ENCODE results near the gene ADAMTSL1. TPM values are rescaled to one million over a fixed set of nuclear protein-coding genes. Genes with fewer than 3 reads are reported as not detected.

ADAMTSL1 gene
- polyA plus RNA-seq, 1 donor = 3.6 TPM

- 86% methylated on average over 1 of the region's 2 CpGs for WGBS (ENCODE audit: insufficient coverage, low lambda C conversion rate)
- Histone ChIP-seq H3K4me3 (ENCODE audit: low read length) (no peak overlapping the region), H3K27me3 (ENCODE audit: control insufficient read depth, insufficient read depth, low read length) (no peaks in the 10 kb centered on the region), H3K27ac (ENCODE audit: low read length) (no peak overlapping the region), H3K36me3 (ENCODE audit: control insufficient read depth, insufficient read depth, low read length) (no peaks in the 10 kb centered on the region), H3K4me1 (ENCODE audit: control insufficient read depth, insufficient read depth, low read length) (no peaks in the 10 kb centered on the region), H3K9me3 (ENCODE audit: control insufficient read depth, low read depth, low read length) (no peaks in the 10 kb centered on the region)
- no peak for DNase-seq
Observed at GRCh38 chr9:18579536-18579935, 105.6 kb downstream of the ADAMTSL1 start.

GRCh38 chr9:18580151-18580550 lies 106.2 kb downstream of the ADAMTSL1 start:
- no peaks in the 10 kb centered on the region for H3K9me3 ChIP-seq (ENCODE audit: control insufficient read depth, low read depth, low read length)
- H3K4me3 ChIP-seq (ENCODE audit: low read length) = no peak overlapping the region
- no peaks in the 10 kb centered on the region for H3K36me3 ChIP-seq (ENCODE audit: control insufficient read depth, insufficient read depth, low read length)
- WGBS (ENCODE audit: insufficient coverage, low lambda C conversion rate) = no CpG with 5 or more reads among the region's 1 CpG
- no peaks in the 10 kb centered on the region for H3K27me3 ChIP-seq (ENCODE audit: control insufficient read depth, insufficient read depth, low read length)
- DNase-seq = no peak
- H3K4me1 ChIP-seq (ENCODE audit: control insufficient read depth, insufficient read depth, low read length) = no peaks in the 10 kb centered on the region
- no peak overlapping the region for H3K27ac ChIP-seq (ENCODE audit: low read length)

GRCh38 chr9:18585996-18586395 lies 112.0 kb downstream of the ADAMTSL1 start:
- Histone ChIP-seq H3K4me1 (ENCODE audit: control insufficient read depth, insufficient read depth, low read length) (no peaks in the 10 kb centered on the region), H3K36me3 (ENCODE audit: control insufficient read depth, insufficient read depth, low read length) (no peaks in the 10 kb centered on the region), H3K4me3 (ENCODE audit: low read length) (no peak overlapping the region), H3K27ac (ENCODE audit: low read length) (no peak overlapping the region), H3K9me3 (ENCODE audit: control insufficient read depth, low read depth, low read length) (peaks cover under 1% of the 10 kb centered on the region), H3K27me3 (ENCODE audit: control insufficient read depth, insufficient read depth, low read length) (no peaks in the 10 kb centered on the region)
- no peak for DNase-seq

DNA sequence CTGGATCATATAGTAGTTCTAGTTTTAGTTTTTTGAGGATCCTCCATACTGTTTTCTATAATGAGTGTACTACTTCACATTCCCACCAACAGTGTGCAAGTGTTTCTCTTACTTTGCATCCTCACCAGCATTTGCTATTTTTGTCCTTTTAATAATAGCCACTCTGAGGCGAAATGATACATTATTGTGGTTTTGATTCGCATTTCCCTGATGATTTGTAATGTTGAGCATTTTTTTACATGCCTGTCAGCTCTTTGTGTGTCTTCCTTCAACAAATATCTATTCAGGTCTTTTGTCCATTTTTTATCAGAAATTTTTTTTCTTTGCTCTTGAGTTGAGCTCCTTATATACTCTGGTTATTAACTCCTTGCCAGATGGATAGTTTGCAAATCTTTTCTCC lies 114.0 kb downstream of the ADAMTSL1 start:
- no peak overlapping the region for H3K4me3 ChIP-seq (ENCODE audit: low read length)
- H3K9me3 ChIP-seq (ENCODE audit: control insufficient read depth, low read depth, low read length) = peaks cover 4% of the 10 kb centered on the region
- H3K36me3 ChIP-seq (ENCODE audit: control insufficient read depth, insufficient read depth, low read length) = no peaks in the 10 kb centered on the region
- 93% methylated on average over 2 of the region's 2 CpGs for WGBS (ENCODE audit: insufficient coverage, low lambda C conversion rate)
- H3K4me1 ChIP-seq (ENCODE audit: control insufficient read depth, insufficient read depth, low read length) = no peaks in the 10 kb centered on the region
- no peaks in the 10 kb centered on the region for H3K27me3 ChIP-seq (ENCODE audit: control insufficient read depth, insufficient read depth, low read length)
- no peak for DNase-seq
- no peak overlapping the region for H3K27ac ChIP-seq (ENCODE audit: low read length)

GRCh38 chr9:18591261-18591660 lies 117.3 kb downstream of the ADAMTSL1 start:
- H3K4me1 ChIP-seq (ENCODE audit: control insufficient read depth, insufficient read depth, low read length) = no peaks in the 10 kb centered on the region
- H3K27ac ChIP-seq (ENCODE audit: low read length) = no peak overlapping the region
- peaks cover 4% of the 10 kb centered on the region for H3K9me3 ChIP-seq (ENCODE audit: control insufficient read depth, low read depth, low read length)
- 100% methylated on average over 2 of the region's 2 CpGs for WGBS (ENCODE audit: insufficient coverage, low lambda C conversion rate)
- H3K4me3 ChIP-seq (ENCODE audit: low read length) = no peak overlapping the region
- H3K36me3 ChIP-seq (ENCODE audit: control insufficient read depth, insufficient read depth, low read length) = no peaks in the 10 kb centered on the region
- H3K27me3 ChIP-seq (ENCODE audit: control insufficient read depth, insufficient read depth, low read length) = no peaks in the 10 kb centered on the region
- no peak for DNase-seq

- no peak overlapping the region for H3K27ac ChIP-seq (ENCODE audit: low read length)
- H3K9me3 ChIP-seq (ENCODE audit: control insufficient read depth, low read depth, low read length) = peaks cover 4% of the 10 kb centered on the region
- H3K4me1 ChIP-seq (ENCODE audit: control insufficient read depth, insufficient read depth, low read length) = no peaks in the 10 kb centered on the region
- no peak for DNase-seq
- H3K4me3 ChIP-seq (ENCODE audit: low read length) = no peak overlapping the region
- H3K36me3 ChIP-seq (ENCODE audit: control insufficient read depth, insufficient read depth, low read length) = no peaks in the 10 kb centered on the region
- H3K27me3 ChIP-seq (ENCODE audit: control insufficient read depth, insufficient read depth, low read length) = no peaks in the 10 kb centered on the region
Observed at GRCh38 chr9:18594837-18595236, 120.9 kb downstream of the ADAMTSL1 start.

DNA sequence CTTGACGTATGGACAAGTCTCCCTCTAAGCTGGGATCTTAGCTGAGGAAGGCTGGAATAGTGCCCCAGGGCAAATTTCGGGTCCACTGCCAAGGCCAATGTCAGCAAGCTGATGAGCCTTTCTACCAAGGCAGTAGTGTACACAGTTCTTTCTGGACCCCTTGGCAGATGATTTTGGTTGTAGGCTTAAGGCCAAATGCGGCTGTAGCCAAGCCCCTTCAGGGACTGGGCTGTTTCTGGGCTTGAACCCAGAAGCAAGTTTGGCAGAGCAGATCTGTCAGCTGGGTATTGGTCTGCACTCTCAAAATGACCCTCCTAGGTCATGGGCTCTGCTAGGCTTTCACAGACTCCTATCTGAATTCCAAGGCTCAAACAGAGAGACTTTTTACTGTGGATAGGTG lies 121.6 kb downstream of the ADAMTSL1 start:
- Histone ChIP-seq H3K4me3 (ENCODE audit: low read length) (no peak overlapping the region), H3K4me1 (ENCODE audit: control insufficient read depth, insufficient read depth, low read length) (no peaks in the 10 kb centered on the region), H3K9me3 (ENCODE audit: control insufficient read depth, low read depth, low read length) (peaks cover 4% of the 10 kb centered on the region), H3K27ac (ENCODE audit: low read length) (no peak overlapping the region), H3K36me3 (ENCODE audit: control insufficient read depth, insufficient read depth, low read length) (no peaks in the 10 kb centered on the region), H3K27me3 (ENCODE audit: control insufficient read depth, insufficient read depth, low read length) (no peaks in the 10 kb centered on the region)
- no peak for DNase-seq
- no CpG with 5 or more reads among the region's 3 CpGs for WGBS (ENCODE audit: insufficient coverage, low lambda C conversion rate)

- Histone ChIP-seq H3K4me1 (ENCODE audit: control insufficient read depth, insufficient read depth, low read length) (no peaks in the 10 kb centered on the region), H3K36me3 (ENCODE audit: control insufficient read depth, insufficient read depth, low read length) (no peaks in the 10 kb centered on the region), H3K4me3 (ENCODE audit: low read length) (no peak overlapping the region), H3K27me3 (ENCODE audit: control insufficient read depth, insufficient read depth, low read length) (no peaks in the 10 kb centered on the region), H3K9me3 (ENCODE audit: control insufficient read depth, low read depth, low read length) (no peaks in the 10 kb centered on the region), H3K27ac (ENCODE audit: low read length) (no peak overlapping the region)
- no peak for DNase-seq
- WGBS (ENCODE audit: insufficient coverage, low lambda C conversion rate) = 67% methylated on average over 1 of the region's 1 CpG
Observed at GRCh38 chr9:18596920-18597319, 123.0 kb downstream of the ADAMTSL1 start.

DNA sequence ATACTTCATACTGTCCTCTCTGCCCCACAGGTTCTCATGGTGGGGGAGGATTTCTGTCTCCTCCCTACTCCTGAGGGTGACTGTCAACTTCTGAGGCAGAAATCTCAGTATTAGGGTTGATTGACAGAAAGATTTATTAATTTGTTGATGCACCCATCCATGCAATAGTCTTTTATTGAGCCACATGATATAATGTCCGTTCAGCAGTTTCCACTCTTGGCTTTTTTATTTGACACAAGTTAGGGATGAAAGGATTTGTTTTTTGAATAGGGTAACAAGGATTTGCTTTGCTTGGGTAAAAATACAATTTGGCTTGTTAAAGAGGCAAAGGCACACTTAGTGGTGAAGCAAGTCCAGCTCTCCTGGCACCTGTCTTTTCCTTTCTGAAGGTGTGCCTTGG lies 125.0 kb downstream of the ADAMTSL1 start:
- Histone ChIP-seq H3K9me3 (ENCODE audit: control insufficient read depth, low read depth, low read length) (no peaks in the 10 kb centered on the region), H3K36me3 (ENCODE audit: control insufficient read depth, insufficient read depth, low read length) (no peaks in the 10 kb centered on the region), H3K4me3 (ENCODE audit: low read length) (no peak overlapping the region), H3K4me1 (ENCODE audit: control insufficient read depth, insufficient read depth, low read length) (no peaks in the 10 kb centered on the region), H3K27ac (ENCODE audit: low read length) (no peak overlapping the region), H3K27me3 (ENCODE audit: control insufficient read depth, insufficient read depth, low read length) (no peaks in the 10 kb centered on the region)
- 80% methylated on average over 1 of the region's 1 CpG for WGBS (ENCODE audit: insufficient coverage, low lambda C conversion rate)
- no peak for DNase-seq

GRCh38 chr9:18601026-18601425 lies 127.1 kb downstream of the ADAMTSL1 start:
- DNase-seq = no peak
- H3K27me3 ChIP-seq (ENCODE audit: control insufficient read depth, insufficient read depth, low read length) = no peaks in the 10 kb centered on the region
- no peaks in the 10 kb centered on the region for H3K36me3 ChIP-seq (ENCODE audit: control insufficient read depth, insufficient read depth, low read length)
- H3K9me3 ChIP-seq (ENCODE audit: control insufficient read depth, low read depth, low read length) = no peaks in the 10 kb centered on the region
- H3K4me3 ChIP-seq (ENCODE audit: low read length) = no peak overlapping the region
- no peaks in the 10 kb centered on the region for H3K4me1 ChIP-seq (ENCODE audit: control insufficient read depth, insufficient read depth, low read length)
- no peak overlapping the region for H3K27ac ChIP-seq (ENCODE audit: low read length)

DNA sequence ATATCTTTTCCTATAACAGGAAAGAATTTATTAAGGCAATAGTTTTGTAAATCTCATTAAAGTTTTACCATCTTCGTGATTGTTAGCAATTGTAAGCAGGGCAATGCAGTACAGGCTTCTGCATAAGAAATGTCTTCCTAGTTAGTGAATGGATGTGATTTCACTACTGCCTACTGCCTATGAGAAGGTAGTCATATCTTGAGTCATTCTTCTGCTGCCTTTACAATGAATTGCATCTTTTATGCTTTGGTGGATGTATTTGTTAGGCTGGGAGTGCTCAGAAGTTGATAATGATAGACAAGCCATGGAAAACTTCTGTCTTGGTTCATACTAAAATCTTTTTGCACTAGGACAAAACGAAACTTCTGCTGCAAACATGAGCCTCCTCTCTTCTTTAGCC lies 128.0 kb downstream of the ADAMTSL1 start:
- H3K4me1 ChIP-seq (ENCODE audit: control insufficient read depth, insufficient read depth, low read length) = no peaks in the 10 kb centered on the region
- no peaks in the 10 kb centered on the region for H3K36me3 ChIP-seq (ENCODE audit: control insufficient read depth, insufficient read depth, low read length)
- 100% methylated on average over 1 of the region's 2 CpGs for WGBS (ENCODE audit: insufficient coverage, low lambda C conversion rate)
- H3K27me3 ChIP-seq (ENCODE audit: control insufficient read depth, insufficient read depth, low read length) = no peaks in the 10 kb centered on the region
- DNase-seq = no peak
- no peak overlapping the region for H3K4me3 ChIP-seq (ENCODE audit: low read length)
- no peaks in the 10 kb centered on the region for H3K9me3 ChIP-seq (ENCODE audit: control insufficient read depth, low read depth, low read length)
- no peak overlapping the region for H3K27ac ChIP-seq (ENCODE audit: low read length)

Measured in large intestine (tissue), 3 donors.